Ishikawa (cell line): ENCODE results near the gene ODAD3.

Source experiments
- CREB1 ChIP-seq: IDR thresholded peaks from 2 replicates; pipeline ENCODE4 v1.6.1; 2012; ENCODE audit warnings: low read depth
- EP300 ChIP-seq: IDR thresholded peaks from 2 replicates; pipeline ENCODE4 v1.6.1; 2012; ENCODE audit warnings: borderline replicate concordance
- MAX ChIP-seq: IDR thresholded peaks from 2 replicates; pipeline ENCODE4 v1.6.1; 2012
- RAD21 ChIP-seq: IDR thresholded peaks from 2 replicates; pipeline ENCODE4 v1.6.1; 2012; ENCODE audit warnings: low read depth

GRCh38 chr19:11387162-11388034 lies 47.5 kb downstream of the ODAD3 start:
- TF ChIP-seq RAD21, result no peak
- no peak for TF ChIP-seq CREB1
- TF ChIP-seq EP300, result no peak
- no peak for TF ChIP-seq MAX
